Measurements from ENCODE around the gene SAP30BP.

Gene SAP30BP

DNA sequence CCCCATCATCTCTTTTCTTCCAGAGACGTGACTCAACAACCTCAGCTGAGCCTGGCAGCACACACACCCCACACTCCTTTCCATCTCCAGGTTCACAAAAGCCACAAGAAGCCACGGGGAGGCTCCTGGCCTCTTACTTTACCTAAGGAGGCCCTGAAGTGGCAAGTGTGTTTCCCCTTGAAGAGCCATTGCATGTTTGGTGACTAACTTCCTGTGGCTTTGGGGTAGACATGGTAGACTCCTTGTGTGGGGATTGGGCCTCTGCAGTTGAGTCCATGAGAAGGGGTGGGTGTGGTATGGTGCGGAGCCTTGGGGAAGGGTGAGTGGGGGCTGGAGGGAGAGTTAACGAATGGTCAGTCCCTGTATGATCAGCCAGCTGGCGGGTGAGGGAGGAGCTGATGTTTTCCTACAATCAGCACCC lies 24.2 kb downstream of the SAP30BP start:
- peak in 1 of 5 donors; percentile 35 for DNase-seq

DNA sequence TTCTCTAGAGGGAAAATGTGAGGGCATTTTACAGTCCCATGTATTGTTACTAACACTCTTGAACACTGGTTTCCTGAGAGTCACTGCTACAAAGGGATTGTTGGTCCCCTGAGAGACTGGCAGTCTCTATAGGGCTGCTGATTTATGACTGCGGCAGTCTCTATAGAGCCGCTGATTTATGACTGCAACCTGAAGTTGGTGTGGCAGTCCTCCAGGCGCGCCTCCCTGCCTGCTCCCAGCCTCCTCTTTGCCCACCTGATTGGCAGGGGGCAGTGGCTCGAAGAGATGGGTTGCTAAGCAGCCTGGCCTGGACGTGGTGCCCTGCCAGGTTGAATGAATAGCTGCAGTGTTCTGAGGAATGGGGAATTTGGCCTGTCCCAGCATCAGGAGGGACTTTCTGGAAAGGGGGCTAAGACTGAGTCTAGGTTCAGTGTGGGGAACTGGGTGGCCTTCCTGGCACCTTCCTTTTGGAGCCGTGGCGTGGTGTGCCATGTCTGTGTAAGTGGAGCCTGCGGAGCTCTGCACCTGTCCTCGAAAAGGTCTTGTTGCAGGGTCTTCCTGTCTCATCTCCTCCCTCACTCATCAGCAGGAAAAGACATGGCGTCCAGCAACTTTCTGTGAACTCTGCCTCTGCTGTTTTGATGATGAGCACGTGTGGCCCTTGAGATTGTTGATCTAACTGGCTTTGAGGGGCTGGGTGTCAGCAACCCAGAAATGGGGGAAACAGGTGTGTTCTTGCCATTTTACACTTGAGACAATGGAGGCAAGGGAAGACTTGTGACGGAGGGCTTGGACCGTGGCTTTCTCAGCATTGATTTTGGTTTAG lies 24.9 kb downstream of the SAP30BP start:
- DNase-seq, result no peak

DNA sequence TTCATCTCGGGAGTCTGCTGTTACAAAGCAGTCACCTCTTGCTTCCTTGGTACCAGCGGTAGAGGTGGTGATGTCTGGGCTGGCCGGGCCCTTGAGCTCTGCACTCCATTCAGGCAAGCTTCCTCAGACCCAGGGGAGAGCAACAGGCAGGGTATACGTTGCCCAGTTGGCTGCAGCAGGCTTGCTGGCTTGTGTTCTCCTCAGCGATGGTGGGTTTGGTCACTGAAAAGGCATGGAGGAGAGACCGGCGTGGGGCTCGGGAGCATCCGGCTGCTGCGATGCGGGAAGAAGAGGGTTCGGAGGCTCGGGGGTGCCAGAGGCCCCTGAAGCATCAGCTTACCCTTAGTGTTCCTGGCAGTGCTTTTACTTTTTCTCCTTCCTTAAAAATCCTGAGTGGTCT lies 25.8 kb downstream of the SAP30BP start:
- no peak for DNase-seq

GRCh38 chr17:75693500-75694481 lies 26.7 kb downstream of the SAP30BP start:
- DNase-seq, result no peak

DNA sequence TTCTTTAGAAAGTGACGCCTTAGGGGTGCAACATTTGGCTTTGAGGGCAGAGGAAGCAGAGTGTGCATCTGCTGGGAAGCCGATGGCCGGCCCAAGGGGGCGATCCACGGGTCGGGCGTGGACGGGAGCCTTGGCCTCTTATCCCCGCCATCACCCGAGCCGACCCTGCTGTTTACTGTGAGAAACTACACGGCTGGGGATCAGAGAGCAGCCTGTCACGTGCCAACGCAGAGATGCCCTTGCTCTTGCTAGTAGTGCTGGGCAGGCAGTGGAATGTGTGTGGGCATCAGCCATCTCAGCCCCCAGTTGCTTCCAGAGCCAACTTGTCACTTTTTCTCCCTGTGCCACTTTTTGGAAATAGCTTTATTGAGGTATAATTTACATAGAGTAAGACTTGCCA lies 27.4 kb downstream of the SAP30BP start:
- DNase-seq, result no peak

DNA sequence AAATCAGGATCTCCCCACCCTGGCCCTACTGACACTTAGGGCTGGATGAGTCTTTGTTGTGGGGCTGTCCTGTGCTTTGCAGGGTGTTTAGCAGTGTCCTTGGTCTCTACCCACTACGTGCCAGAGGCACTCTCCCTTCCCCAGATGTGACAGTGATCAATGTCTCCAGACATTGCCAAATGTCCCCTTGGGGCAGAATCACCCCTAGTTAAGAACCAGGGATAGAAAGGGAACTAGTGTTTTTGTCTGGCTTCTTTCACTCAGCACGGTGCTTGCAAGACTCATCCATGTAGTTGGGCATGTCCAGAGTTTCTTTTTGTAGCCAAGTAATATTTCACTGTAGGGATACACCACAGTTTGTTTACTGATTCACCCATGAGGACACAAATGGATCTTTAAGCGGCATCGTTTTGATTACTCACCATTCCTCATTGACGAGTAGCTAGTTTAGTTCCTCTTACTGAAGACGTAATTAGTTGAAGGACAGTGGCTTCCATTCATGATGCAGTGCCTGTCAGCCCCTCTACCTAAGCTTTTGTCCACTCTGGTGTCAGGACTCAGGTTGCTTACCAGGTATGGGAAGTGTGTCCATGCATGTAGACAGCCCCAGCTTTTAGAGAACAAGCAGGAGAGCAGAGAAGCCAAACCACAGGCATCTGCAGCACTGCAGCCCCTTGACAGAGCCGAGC lies 28.1 kb downstream of the SAP30BP start:
- no peak for DNase-seq

DNA sequence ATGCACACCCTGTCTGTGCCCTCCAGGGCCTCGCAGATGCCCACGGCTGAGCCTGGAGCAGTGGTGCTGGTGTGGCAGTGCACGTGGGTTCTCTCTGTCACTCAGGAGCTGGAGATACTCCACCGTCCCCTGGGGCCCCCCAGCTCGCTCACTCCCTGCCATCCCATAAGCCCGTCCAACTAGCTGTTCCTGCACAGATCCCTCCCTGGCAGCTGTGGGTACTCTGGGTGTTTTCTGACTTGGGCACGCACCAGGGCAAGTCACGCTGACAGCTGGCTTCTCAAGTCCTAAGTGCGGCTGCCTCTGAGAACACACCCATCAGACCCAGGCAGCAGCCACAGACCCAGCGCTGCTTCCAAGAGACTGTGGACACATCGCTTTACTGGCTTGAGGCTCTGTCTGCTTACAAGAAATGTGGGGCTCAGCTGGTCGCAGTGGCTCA lies 28.7 kb downstream of the SAP30BP start:
- DNase-seq, result no peak

GRCh38 chr17:75697651-75698291 lies 30.6 kb downstream of the SAP30BP start:
- no peak for DNase-seq

DNA sequence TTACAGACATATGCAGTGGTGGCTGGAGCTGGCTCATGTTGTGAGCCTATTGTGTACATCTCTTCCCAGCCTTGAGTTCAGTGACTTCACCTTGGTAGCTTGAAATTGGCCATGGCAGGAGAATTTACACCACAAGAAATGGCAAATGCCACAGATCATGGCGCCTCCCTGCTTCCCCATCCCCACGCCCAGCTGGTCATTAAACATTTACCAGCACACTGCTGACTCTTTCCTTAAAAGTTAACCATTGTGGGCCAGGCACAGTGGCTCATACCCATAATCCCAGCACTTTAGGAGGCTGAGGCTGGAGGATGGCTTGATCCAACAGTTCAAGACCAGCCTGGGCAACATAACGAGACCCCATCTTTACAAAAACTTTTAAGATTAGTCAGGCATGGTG lies 31.5 kb downstream of the SAP30BP start:
- DNase-seq, result no peak

- no peak for DNase-seq
These were observed 34.1 kb downstream of the SAP30BP start for GRCh38 chr17:75701288-75701687.

GRCh38 chr17:75703191-75703590 lies 36.1 kb downstream of the SAP30BP start:
- no peak for DNase-seq

DNA sequence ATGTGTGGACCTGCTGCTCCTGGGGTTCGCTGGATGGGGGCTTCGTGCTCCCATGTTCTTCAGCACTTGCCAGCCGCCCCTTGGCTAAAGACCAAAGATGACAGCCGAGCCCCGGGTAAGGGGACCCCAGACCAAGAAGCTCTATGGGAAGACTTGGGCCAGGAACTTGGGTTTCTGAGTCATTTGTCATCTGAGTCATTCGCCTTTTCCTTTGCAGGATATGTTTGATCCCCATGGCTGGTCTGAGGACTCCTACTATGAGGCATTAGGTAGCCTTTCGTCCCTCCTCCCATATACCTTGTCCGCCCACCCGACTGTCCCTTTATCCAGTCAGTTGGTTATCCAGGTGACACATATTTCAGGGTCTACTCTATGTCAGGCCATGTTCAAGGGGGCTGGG lies 36.5 kb downstream of the SAP30BP start:
- DNase-seq, result no peak

GRCh38 chr17:75704963-75705875 lies 38.1 kb downstream of the SAP30BP start:
- no peak for DNase-seq

DNA sequence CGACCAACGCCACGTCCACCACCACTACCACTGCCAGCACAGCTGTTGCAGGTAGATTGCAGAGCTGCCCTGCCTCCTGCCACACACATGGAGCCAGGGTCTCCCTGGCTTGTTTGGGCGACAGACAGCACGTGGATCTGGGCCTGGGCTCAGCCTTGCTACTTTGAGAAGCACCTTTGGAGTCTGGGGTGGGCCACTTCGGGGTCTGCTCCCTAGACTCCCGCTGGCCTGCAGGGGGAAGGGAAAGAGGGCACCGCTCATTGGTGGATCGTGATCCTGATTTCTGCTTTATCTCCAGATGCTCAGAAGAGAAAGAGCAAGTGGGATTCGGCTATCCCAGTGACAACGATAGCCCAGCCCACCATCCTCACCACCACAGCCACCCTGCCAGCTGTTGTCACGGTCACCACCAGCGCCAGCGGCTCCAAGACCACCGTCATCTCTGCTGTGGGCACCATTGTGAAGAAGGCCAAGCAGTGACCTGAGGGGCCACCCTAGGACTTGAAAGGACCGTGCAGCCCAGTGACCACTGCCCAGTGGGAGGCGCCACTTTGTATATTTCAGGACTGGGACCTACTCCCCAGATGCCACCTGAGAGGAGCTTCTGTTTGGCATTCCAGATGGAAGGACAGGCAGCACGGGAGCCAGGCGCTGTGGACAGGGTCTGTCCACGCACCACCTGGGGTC lies 39.0 kb downstream of the SAP30BP start:
- DNase-seq, result no peak

- no peak for DNase-seq
These were observed 40.0 kb downstream of the SAP30BP start for GRCh38 chr17:75707079-75707571.

DNA sequence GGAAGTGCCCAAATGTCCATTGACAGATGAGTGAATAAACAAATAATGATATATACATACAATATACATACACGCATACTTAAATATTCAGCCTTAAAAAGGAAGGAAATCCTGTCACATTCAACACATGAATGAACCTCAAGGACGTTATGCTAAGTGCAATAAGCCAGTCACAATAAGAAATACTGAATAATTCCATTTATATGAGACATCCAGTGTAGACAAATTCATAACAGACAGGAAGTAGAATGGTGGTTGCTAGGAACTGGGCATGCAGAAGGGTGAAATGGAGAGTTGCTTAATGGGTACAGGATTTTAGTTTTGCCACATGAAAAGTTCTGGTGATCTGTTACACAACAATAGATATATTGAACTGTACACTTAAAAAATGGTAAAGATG lies 45.3 kb downstream of the SAP30BP start:
- no peak for DNase-seq

GRCh38 chr17:75719732-75720131 lies 52.6 kb downstream of the SAP30BP start:
- DNase-seq, result no peak

- DNase-seq, result peak; percentile 38 to 72 (median 55)
These were observed 53.7 kb downstream of the SAP30BP start, which contains the start of gene ITGB4 for GRCh38 chr17:75720656-75721462. Gene ITGB4 (plus strand): TSS chr17:75721459. CDS start chr17:75724704, 3,245 bp downstream.

- DNase-seq, result no peak
These were observed 54.4 kb downstream of the SAP30BP start for GRCh38 chr17:75721463-75722011.

Data from T-helper 1 cell (primary cell).